HTERT RPE-1 (cell line): ENCODE measurements around the gene CHST8.
"Not testable (repeated sequence)": the region's sequence is repeated elsewhere in the genome, so short reads cannot be mapped to it uniquely, and the experiment has no call there.

Source experiments
- in situ Hi-C: fragments of 300-500 bp; cut with MboI; formaldehyde crosslinking; loops from 4 replicates; pipeline ENCODE4 v1.14.3; 2020; ENCODE audit warnings: low sequenced_read_pairs

The CHST8 gene

DNA sequence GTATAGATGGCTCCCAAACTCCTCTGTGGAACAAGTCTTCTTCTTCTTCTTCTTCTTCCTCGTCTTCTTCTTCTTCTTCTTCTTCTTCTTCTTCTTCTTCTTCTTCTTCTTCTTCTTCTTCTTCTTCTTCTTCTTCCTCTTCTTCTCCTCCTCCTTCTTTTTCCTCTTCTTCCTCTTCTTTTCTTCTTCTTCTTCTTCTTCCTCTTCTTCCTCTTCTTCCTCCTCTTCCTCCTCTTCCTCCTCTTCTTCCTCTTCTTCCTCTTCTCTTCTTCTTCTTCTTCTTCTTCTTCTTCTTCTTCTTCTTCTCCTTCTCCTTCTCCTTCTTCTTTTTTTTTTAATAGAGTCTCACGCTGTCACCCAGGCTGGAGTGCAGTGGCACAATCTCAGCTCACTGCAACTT, 3.4 kb upstream of the CHST8 start:
- in situ Hi-C loops: not testable (repeated sequence)

DNA sequence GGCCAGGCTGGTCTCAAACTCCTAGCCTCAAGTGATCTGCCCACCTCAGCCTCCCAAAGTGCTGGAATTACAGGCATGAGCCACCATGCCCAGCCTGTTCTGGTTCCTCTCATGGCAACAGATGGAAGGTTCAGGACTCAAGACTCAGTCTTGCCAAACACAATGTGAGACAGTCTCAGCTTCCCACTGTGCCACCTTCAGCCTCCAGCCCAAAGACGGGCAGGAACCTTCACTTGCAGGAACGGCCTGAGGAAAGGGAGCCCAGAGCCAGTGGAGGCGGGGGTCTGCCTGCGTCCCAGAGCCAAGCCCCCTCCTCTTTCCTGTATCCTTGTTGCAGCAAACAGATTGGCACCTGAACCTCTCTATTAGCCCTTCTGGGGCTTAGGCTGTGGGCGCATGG, 2.9 kb upstream of the CHST8 start:
- in situ Hi-C loops: no loop called here

- in situ Hi-C loops: no loop called here
Observed at GRCh38 chr19:33620611-33621010, 1.1 kb upstream of the CHST8 start.

- in situ Hi-C loops: no loop called here
Observed at GRCh38 chr19:33621065-33621785, 528 bp upstream of the CHST8 start.

- in situ Hi-C loops: no loop called here
Observed at GRCh38 chr19:33622505-33622808, 704 bp downstream of the CHST8 start.

DNA sequence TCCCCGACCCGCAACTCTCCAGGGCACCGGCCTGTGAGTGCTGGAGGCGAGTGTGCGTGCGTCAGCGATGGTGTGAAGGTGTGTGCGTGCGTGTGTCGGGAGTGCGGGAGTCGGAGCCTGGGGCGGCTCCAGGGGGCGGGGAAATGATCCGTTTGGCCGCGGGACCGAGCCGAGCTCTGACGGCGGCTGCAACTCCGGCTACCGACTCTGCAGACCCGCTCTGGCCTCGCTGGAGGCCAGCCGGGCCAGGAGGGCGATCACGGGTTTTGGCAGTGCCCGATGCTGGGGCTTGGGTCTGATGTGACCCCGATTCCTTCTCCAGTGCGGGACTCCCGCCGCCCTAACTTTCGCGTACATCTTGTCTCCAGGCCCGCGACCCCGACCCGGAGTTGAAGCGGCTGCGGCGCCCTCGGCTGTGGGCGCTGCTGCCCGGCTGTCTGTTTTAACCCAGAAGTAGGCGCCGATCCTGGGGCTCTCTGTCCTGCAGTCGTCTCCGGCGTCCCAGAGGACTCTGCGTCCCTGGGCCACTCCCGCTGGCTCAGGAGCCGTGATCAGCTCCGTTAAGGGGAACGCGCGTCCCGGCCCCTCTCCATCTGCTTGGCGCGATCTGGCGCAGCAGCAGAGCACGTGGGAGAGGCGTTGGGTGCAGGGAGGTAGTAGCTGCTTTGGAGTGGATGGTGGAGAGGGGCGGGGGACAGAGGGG, 1.2 kb downstream of the CHST8 start:
- in situ Hi-C loops: no loop called here

DNA sequence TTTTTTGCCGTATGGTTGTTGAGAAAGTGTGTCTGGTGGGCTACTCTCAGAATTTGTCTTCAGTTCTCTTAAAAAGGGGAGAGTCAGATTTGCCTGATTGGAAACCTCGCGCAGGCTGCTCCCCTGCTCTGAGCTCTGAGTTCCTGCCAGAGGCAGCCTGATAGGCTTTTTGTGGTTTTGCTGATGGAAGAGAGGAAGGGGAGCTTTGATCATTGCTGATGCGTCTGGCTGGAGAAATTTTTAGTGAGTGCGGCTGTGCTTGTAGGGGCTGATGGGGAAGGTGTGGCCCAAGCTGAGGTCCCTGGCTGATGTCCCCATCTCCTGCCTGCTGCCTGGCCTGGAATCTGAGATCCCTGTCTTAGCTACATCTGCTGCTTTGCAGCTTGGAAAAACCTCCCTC, 2.8 kb downstream of the CHST8 start:
- in situ Hi-C loops: no loop called here

- in situ Hi-C loops: no loop called here
Observed at GRCh38 chr19:33627526-33627925, 5.8 kb downstream of the CHST8 start.

GRCh38 chr19:33627962-33628839, 6.4 kb downstream of the CHST8 start:
- in situ Hi-C loops: no loop called here

GRCh38 chr19:33628921-33629825, 7.4 kb downstream of the CHST8 start:
- in situ Hi-C loops: no loop called here

GRCh38 chr19:33629826-33630375, 8.1 kb downstream of the CHST8 start:
- in situ Hi-C loops: no loop called here

- in situ Hi-C loops: no loop called here
Observed at GRCh38 chr19:33630880-33631608, 9.3 kb downstream of the CHST8 start.

DNA sequence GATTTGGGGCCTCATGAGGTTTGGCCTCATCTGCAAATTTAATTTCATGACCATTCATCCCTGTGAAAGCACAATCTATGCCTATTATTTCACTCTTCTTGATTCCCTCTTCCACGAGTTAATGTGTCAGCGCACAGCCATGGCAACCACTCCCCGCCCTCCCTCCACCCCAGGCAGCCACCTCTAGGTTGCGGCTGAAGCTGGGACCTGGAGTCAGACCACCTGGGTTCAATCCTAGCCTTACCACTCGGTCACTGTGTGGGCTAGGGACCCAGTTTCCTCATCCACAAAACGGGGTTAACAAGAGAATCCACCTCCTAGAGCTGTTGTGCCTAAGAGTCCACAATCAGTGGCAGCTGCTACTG, 9.8 kb downstream of the CHST8 start:
- in situ Hi-C loops: no loop called here

DNA sequence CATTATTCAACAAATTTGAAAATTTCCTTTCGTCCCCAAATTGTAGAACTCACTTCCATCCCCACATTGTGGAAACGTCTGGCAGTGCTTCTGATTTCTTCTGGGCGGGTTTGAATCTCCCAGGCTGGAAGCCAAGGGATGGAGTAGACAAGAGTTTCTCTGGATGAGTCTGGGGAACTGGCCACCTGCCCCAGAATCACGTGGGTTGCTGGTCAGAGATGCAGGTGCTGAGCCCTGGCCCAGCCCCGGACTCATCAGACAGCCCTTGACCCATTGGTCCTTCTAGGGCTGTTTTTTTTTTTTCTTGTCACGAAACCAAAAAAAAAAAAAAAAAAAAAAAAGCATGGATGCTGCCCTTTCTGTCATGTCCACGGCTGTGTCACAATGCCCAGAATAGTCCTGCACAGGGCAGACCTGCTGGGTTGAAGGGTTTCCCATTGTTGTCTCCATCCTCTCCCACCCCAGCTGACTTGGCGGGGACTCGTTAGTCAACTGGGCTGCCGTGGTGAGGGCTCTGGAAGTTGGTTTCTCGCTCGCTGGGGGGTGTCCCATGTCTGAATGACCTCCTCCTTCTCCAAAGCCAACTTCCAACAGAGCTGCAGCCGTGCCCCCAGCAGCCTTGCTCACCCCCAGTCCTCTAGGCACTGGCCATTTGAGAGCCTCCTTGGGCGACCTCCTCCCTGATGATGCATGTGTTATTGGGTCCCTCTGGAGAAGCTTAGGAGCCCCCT, 12.8 kb downstream of the CHST8 start:
- in situ Hi-C loops: no loop called here

DNA sequence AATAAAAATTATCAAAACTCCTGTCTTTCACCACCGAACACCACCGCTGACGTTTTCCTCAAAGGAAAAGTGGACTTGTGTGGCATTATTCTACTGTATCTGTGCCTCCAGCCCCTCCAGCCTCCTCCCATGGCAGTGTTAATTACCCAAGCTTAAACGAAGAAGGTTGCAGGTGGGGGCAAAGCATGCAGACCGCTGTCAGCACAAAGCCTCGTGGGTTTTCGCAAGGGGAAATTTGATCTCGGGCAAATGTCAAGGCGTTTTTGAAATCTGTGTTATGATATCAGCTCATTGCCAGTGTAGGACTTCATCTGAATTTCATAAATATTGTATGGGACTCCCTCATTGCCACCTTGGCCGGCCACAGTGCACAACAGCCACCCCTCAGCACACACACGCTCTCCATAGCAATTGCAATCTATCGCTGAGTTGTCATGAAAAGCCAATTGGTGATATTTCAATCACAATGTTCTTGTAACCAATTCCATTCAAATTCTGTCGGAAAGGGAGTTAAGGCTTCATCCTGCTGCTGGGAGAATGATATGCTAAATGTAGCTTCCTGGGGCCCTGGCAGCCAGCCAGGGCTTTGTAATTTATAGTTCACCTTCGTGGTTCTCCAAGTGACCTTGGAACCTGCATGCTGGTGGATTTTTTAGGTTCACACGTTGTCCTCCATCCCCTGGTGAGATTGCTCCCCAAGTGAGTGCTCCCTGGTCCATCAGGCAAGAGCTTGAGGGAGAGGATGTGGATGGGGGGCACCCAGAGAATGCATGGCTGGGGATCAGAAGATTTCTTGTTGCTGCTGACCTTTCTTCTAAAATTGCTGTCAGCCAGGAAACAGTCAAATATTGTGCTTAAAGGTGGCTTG, 16.6 kb downstream of the CHST8 start:
- in situ Hi-C loops: no loop called here

DNA sequence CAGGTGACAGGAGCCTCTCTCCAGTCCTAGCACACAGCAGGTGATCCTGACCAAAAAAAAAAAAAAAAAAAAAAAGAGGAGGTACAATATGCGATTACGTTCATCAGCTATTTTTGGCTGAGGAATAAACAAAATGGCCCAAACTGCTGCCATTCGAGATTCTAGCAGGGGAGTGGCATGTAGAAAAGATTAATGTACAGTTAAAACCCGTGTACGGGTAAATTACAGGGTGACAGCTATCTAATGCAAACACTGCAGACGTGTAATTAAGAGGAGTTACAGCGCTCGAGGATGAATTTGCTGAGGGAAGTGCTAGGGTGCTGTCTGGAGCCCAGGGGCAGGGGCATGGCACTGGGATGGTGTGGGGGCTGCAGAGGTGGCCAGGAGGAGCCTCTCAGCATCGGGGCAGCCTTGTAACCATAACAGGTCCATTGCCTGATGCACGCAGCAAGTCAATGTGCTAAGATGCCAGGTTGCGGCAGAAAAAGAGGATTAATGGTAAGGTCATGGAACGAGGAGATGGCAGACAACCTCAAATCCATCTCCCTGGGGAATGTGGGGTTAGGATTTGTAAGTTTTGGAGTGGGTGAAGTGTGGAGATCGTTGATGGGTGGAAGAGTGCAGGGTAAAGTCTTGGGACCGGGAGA, 17.4 kb downstream of the CHST8 start:
- in situ Hi-C loops: no loop called here

- in situ Hi-C loops: no loop called here
Observed at GRCh38 chr19:33640773-33641172, 19.0 kb downstream of the CHST8 start.

GRCh38 chr19:33641261-33641660, 19.5 kb downstream of the CHST8 start:
- in situ Hi-C loops: no loop called here
